NCI-H1048 (cell line): ENCODE measurements around the gene ACSBG1.

Experiments used
- DNase-seq: peaks from one replicate; lab custom pipeline; 2025; lab: John Stamatoyannopoulos, UW

Gene ACSBG1

DNA sequence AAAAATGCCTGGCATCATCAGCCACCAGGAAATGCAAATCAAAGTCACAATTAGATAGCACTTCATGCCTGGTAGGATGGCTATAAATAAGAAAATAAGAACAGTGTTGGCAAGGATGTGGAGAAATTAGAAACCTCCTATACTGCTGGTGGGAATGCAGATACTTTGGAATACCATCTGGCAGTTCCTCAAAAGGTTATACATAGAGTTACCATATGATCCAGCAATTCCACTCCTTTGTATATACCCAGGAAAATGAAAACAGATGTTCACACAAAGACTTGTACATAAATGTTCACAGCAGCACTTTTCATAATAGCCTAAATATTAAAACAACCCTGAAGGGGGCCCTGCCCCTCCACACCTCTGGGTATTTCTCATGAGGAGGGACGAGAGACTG is 13.7 kb downstream of the ACSBG1 start:
- DNase-seq = peak; percentile 78

DNA sequence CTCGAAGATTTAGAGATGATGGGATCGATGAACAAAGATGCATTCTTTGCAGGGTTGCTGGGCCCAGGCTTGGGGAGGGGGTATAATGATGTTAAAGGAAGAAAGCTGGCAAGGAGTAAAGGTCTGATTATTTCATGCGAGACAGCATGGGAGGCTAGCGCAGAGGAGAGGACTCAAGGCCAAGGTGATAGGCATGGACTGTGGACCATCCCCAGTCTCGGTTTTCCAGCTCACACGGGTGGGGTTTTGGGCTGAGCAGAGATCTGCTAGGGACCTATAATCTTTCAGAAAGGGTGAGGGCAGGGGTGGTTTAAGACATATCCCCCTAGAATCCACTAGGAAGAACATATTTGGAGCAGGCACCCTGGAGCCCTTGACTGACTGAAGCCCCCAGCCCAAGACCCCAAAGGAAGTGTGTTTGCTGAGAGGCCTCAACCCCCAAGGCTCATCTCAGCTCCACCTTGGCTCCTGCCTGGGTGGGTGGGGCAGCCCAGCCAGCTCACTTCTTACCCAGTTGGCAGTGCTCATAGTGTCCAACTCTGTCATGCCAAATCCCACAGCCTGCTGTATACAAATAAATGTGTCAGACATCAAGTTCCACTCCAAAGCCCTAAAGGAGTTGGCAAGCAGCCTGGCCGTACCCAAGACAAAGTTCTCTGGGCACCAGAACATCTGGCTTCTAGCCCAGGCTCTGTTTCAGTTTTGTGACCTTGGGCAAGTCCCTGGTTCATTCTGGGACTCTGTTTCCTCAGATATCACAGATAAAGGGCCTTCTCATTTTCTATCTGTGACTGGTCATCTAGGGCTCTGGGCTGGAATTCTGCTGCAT is 17.9 kb downstream of the ACSBG1 start:
- DNase-seq = no peak

DNA sequence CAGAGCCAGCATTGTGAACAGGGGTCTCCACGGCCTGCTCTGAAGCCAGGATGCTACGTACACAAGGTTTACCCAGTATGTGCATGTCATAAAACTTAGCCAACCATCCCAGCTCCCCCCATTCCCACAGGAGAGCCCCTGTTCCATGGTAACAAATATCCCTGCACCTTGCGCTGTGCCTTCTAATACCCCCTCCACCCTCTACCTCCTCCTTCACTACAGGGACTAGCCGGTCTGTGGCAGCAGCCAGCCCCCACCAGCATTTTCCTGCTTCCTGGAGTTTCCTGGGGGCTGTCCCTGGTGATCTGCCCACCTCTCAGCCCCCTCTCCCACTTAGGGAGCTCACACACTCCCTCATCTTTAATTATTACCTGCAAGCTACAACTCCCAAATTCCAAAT is 20.4 kb downstream of the ACSBG1 start:
- DNase-seq = no peak

DNA sequence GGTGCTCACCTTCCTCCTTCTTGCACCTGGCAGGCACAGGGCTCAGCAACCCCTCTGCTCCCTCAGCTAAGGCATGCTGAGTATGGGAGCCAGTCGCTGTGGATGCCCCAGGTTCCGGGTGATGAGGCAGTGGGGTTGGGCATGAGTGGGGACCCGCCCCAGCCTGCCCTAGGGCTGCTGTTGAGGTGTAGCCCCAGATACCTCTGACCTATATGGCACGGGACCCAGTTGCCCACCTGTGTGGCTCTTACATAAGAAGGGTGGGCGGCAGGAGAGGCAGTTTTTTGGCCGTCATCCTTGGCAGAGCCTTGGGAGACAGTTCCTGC is 21.0 kb downstream of the ACSBG1 start:
- no peak for DNase-seq

DNA sequence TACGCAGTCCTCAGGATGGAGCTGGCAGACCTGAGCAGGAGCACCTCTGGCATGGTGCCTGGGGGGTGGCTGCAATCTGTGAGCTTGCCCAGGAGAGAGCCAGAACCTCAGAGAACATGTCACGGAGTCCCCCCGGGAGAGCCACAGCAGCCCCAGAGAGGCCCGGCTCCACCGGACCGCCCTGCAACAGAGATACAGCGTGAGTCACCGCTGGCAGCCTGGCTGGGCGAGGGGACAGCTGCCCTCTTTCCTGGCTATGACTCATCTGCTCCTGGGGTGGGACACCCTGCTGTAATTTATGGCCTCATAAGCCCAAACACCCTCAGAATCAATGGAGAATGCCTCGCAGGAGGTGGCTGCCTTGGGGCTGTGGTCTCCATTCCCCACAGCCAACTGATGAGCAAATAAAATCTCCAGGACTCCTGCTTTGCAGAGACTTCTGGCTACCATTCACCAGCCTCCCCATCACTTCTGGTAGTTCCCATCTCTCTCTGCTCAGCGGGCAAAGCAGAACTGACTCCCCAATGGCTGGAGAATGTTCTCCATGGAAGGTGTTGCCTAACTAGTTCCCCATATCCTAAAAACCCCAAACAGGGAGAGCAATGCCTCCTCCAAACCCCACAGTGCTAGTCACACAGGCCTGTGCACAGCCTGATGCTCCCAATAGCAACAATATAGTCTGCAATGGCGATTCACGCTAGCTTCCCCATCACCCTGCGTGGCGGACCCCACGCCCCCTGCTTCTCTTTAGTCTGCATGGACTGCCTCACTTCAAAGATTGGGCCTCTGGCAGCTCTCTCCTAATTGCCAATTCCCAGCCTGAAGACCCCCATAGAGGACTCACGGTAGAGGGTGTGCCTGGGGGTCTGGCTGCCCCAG is 21.6 kb downstream of the ACSBG1 start:
- no peak for DNase-seq

DNA sequence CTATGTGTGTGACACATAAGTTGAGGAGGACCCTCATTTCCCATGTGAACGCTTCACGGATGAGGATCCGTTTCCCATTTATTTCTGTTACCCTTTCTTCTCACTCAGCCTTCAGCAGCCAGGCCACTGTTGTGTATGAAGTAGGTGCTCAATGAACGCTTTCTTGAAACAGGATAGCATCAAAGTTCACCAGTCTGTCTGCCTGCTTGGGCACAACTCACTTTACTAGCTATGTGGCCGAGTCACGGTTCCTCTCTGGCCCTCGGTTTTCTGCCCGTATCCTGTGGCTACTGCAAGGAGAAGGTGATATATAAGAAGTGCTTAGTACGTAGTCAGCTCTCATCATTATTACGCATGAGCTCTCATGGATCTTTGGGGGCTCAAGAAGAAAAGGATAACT is 22.4 kb downstream of the ACSBG1 start:
- DNase-seq = no peak

DNA sequence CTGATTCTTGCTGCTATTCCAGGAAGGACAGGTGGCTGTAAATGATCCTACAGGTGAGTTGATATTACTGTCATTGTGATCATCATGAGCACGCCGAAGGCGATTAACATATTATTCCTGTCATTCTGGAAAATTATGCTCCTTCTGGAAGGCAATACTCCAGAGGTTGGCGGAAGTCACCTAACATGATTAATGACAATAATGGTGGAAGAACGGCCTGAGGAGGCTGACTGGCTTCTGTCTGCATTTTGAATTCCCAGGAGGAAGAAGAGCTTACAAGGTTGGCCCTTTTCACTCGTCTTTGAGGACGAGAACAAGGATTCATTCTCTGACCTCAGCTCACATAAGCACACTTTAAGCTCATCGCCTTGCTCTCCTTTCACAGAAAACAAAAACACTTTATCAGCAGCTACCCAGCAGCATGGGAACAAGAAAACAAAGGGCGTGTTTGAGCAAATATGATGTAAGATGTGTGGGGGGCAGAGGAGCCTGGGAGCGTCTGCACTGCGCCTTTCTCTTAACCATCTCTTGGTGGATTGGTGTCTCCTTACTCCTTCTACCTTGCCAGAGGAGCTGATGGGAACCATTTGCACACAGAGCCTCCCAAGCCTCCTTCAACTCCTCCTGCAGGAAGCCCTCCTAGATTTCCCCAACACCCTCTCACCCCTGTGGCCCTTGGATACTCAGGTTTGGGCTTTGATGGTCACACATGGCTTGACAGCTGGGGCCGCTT is 23.0 kb downstream of the ACSBG1 start:
- no peak for DNase-seq

DNA sequence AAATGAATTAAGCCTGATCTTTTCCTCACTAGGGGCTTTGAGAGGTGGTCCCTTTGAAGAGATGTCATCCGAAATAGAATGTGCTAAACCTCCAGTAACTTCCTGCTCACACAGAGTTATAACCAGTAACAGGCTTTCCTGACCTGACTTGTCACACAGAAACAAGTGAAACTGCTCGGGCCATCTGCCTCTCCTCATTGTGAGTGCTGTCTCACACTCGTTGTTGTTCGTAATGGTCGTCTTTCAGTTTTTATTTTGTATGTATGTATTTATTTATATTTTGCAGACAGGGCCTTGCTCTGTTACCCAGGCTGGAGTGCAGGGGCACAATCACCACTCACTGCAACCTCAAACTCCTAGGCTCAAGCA is 24.0 kb downstream of the ACSBG1 start:
- DNase-seq = no peak

DNA sequence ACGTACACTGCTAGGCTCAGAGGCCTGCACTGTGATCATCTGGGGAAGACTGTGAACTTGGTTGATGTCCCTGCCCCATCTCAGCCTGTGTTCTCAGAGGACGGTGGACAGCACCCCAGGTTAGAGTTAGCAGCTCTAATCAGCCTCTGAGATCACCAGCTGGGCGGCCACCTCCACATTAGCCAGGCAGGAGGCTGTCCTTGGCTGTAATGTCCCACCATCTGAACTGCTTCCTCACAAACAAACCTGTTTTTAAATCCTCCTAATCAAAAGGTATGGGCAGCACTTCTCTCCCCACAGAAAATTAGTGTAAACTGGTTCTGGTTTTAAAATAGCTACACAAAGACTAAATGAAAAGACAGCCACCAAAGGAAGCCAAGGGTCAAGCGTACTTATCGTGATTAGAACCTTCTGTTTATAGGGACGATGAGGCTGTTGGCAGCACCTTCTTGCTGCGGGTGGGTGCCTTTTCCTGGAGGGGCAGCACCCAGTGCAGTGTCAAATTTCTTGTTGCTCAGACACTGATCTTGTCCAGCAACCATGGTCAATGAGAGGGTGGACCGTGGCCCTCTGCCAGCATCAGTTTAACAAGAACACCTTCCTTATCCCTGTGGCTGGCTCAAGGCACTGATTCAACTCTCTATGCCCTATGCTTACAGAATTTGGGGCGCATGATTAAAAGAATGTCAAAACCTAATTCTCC is 24.6 kb downstream of the ACSBG1 start:
- DNase-seq = no peak

DNA sequence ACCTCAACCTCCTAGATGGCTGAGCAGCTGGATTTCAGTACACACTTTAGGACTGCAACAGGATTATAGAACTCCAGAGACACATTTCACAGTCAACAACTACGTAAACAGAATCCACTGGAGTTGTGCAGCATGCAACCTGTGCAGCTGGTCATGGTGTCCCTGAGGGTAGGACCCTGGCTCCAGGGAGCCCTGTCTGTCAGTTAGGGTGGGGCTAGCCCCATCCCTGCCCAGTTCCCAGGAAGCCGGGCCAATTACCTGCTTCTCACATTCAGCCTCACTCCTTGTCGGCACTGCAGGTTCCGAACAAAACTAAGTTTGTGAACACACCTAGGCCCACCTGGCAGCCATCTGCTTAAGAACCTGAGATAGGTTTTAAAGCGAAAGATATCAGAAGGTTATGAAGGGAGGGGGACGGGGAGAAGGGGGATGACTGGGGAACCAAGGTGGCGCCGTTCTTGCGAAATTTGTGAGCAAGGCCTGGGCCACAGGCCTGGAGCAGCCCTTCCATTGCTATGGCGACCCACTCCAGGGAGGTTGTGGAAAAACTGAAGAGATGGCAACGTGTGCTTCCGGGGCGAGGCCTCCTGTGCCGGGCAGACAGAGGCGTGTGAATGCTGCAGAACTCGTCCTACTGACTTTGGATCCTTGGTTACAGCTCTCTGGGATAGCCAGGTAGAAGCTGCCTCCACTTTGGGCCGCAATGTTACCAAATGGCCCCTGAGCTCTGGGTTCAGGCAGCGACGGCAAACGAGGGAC is 25.3 kb downstream of the ACSBG1 start:
- DNase-seq = no peak

DNA sequence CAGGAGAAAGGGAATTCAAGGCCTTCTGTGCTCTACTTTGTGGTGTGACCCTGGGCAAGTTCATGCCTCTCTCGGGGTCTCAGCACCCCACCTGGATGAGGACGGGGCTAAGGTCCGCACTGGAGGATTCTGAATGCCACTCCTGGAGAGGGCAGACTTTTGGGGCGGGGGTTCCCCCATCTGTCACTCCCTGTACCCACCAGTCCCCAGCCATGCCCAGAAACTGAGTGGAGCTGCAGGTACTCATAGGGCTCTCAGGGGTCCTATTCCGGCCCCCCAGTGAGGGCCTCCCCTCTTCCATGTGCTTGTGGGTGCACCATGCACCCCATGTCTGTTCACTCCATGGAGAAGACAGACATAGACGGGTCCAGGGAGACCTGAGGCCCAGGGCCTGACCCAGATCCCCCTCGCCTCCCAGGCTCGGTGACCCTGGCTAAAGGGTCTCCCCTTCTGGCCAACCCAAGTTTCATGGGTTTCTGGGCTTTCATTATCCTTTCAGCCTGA is 26.0 kb downstream of the ACSBG1 start:
- DNase-seq = no peak

DNA sequence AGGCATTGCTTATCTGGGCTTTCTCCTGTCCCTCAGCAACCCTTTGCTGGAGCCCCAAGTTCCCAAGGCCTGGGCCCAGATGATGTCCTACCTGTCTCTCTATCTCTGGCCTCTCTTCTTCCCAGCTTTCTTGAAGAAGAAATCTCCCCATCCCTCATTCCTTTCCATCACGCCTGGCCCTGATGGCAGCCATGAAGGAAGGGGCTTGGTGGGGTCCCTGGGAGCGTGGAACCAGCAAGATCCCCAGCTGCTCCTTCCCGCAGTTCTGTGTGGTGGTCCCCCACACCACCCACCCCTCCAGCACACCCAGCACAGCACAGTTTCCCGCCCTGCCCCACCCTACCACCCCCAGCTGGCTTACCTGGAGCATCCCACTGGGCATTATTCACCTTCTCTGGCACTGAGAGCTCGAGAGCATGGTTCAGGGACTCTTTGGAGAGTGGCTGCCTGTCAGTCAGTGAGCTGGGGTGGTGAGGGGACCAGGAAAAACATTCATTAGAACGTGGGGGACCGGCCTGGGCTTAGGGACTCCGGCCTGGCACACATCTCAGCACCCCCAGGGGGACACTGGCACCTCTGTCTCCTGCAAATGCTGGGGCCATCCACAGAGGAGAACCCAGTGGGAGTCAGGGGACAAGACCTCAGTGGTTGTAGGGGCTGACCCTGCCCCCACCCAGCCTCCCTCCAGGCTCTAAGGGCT is 26.6 kb downstream of the ACSBG1 start:
- DNase-seq = no peak

DNA sequence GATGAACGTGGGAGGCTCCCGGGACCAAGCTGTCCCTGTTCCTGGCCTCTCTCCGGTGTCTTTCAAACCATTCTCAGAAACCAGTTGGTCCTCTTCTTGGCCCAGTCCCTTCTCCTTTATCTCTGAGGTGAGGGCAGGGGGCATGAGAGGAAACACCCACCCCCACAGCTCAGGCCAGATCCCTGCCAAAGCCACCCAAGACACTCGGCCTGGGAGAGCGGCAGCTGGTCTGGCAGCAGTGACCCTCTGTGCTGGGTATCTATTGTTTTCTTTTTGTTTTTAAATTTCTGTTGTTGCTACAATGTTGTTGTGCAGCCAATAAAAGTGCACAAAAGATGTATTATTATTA is 27.3 kb downstream of the ACSBG1 start:
- DNase-seq = no peak

DNA sequence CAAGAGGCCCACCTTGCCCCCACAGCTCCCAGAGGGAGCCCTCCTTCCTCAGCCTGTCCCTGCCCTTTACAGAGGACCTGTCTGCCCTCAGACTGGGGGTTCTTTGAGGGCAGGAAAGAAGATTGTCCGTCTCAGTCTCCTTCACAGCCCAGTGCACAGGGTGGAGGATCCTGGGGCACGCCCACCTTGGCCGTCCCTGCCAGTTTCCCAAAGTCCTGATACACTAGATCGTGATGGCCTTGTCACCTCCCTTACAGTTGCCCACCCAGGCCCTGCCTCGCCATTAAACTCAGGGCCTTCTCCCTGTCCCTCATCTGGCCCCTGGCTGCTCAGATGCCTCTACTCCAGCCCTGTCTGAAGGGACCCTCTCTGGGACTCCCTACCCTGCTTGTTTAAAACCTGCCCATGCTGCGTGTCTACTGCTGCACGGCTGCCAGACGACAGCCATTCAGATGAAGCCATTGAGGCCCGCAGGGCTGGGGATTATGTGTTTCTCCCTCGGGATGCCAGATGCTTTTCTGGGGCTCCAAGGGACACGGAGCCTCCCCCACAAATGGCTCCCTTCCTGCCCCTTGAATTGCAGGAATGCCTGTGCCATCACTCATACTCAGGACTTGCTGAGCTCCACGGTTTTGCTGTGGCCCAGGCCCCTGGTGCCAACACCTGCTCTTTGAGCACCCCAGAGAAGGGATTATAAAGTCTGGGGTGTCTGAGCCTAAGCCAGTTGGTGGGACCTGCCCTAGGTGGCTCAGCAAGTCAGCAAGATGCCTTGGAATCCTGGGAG is 27.8 kb downstream of the ACSBG1 start:
- DNase-seq = no peak

DNA sequence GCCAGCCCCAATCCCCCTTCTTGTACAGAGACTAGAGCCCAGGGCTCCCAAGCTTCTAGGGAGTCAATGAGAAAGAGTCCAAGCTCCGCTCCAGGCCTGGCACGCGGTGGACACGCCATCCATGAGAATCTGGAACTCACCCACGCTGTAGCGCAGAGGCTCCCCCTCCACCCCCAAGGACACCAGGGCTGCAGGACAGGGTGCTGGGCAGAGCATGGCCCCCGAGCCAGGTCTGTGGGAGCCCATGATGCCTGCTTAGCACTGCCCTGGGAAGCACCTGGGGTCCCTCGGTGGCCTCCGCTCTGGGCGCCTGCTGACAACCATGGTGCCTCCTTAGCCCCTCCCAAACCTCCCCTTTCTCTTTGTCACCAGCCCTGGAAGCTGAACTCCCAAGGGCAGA is 28.5 kb downstream of the ACSBG1 start:
- no peak for DNase-seq

DNA sequence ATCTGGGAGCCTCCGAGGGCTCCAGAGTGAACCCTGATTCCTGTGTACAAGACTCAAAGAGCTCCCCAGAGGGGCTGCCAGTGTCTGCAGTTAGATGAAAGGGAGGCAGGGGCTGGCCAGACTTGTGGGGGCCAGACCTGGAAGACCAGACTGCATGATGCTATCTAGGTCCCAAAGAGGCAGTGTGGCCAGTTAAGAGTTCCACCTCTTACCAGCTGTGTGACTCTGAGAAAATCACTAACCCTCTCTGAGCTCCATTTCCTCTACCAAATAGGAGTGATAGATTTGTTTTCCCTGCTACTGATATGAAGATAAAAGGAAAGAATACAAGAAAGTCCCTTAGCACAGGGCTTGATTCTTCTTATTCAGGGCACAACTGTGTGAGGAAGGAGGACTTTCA is 29.0 kb downstream of the ACSBG1 start:
- no peak for DNase-seq

DNA sequence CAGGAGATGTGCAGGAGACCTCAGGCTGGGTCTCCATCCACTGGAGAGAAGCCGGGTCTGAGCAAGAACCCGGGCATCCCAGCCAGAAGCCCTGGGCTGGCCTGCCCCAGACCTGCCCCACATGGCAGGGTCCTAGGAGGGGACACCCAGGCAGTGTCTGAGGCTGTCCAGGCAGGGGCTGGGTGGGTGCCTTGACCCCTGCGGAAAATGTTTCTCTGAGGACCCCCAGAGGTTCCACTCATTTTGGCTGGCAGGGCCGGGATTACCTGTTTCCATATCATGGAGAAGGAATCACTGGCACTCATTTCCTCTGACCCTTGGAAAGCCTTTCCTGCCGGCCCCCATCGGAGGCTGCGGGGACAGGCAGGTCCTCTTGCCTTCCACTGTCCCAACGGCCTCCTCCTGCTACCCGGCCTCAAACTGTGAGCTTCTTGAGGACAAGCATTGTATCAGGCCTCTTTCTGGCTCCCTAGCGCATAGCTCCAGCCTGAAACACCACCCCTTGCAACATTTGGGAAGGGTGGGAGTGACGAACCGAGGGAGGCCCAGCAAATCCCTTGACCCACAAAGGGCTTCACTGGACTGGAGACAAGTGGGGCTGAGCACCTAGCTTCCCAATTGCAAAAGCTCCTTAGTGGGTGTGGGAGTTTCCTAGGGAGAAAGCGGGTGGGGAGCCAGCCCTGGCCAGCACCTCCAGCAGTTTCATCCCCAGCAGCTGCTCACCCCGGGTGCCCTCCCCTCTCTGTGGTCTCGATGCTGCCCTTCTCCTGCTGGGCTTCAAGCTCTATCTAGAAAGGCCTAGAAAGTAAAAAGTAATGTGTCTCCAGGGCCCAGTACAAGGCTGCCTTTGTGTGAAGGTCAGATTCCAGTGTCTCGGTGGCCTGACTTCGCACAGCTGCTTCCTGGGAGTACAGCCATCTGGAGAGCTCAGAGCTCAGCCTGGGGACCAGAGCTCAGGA is 29.7 kb downstream of the ACSBG1 start:
- DNase-seq = no peak

DNA sequence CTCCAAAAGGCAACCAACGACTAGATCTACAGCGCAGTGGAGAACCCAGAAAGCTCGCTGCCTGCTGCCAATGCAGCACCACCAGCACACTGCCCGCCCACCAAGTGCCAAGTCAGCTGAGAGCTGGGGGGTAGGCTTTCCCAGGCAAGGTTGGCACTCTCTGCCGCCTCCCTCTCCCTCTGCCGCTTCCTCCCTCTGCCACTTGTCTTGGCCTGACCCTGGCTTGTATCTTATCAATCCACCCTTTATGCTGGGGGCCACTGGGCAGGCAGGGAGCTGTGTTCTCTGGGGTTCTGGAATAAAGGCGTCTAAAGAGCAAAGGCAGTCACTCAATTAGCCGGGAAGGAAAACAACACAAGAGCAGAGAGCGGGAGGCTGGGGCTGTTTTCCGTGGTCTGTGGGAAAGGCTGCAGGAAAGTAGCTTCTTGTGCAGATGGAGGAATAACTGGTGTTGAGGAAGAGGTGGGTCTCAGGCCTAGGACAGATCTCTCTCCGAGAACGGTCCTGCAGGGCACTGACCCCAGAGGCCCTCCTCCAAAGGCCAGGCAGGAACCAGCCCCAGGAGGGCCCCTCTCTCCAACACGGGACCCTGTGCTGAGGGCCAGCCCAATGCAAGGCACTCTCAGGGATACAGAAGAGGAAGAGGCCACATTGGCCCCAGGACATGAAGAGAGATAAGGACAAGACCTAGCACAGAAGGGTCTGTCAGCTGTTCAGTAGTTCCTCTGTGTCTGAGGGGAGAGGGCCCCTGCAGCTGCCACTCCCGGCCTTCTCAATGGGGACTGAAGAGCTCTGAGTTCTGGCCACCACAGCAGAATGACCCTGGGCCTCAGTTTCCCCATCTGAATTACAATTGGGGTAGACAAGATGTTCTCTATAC is 30.8 kb downstream of the ACSBG1 start:
- DNase-seq = no peak
